Lung (tissue), 12 donors: ENCODE measurements around the gene PLP2. TPM values are rescaled to one million over a fixed set of nuclear protein-coding genes. Genes with fewer than 3 reads are reported as not detected.

Source experiments
- ATAC-seq: fragments of 200-7000 bp; cut with Tn5 transposase; one replicate; pipeline ENCODE4 v1.9.1; 2020; ENCODE audit warnings: moderate number of reproducible peaks; ENCODE audit not compliant: insufficient read depth, low FRiP score
- DNase-seq, 3 donors: peaks; one replicate each; pipeline ENCODE4 v3.0.0-alpha.2; 2013 to 2017
- H3K27ac ChIP-seq, 2 donors: one replicate each; pipeline ENCODE4 v1.5.1; 2013; ENCODE audit warnings: mild to moderate bottlenecking in 2 of 2, moderate library complexity in 2 of 2, control low read depth in 1 of 2, inconsistent platforms in 1 of 2, low read depth in 1 of 2, low read length in 1 of 2
- H3K27me3 ChIP-seq, 3 donors: one replicate each; pipeline ENCODE4 v1.5.1; 2013; ENCODE audit warnings: low read length in 2 of 3; ENCODE audit not compliant: control insufficient read depth in 3 of 3, insufficient read depth in 3 of 3
- H3K36me3 ChIP-seq, 4 donors: one replicate each; pipeline ENCODE4 v1.5.1; 2013; ENCODE audit warnings: low read length in 4 of 4, mild to moderate bottlenecking in 1 of 4, moderate library complexity in 1 of 4; ENCODE audit not compliant: control insufficient read depth in 4 of 4, insufficient read depth in 4 of 4
- H3K4me1 ChIP-seq, 5 donors: one replicate each; pipeline ENCODE4 v1.5.1; 2013; ENCODE audit warnings: low read length in 5 of 5, mild to moderate bottlenecking in 2 of 5, moderate library complexity in 1 of 5; ENCODE audit not compliant: control insufficient read depth in 5 of 5, insufficient read depth in 5 of 5
- H3K4me3 ChIP-seq: one replicate; pipeline ENCODE4 v1.5.1; 2013; ENCODE audit warnings: mild to moderate bottlenecking, control low read depth, moderate library complexity
- H3K9ac ChIP-seq, 2 donors: one replicate each; pipeline ENCODE4 v1.5.1; 2013; ENCODE audit warnings: low read length in 2 of 2, control low read depth in 1 of 2; ENCODE audit not compliant: insufficient read depth in 1 of 2
- H3K9me3 ChIP-seq, 4 donors: one replicate each; pipeline ENCODE4 v1.5.1; 2013; ENCODE audit warnings: low read length in 3 of 4, mild to moderate bottlenecking in 1 of 4, moderate library complexity in 1 of 4; ENCODE audit not compliant: control insufficient read depth in 4 of 4, insufficient read depth in 3 of 4
- WGBS, 2 donors: extraction: QIAGEN DNeasy Blood & Tissue Kit; methylation state at CpG; one replicate each; pipeline ENCODE4 v1.1.7; 2013; 5-methylcytosine and 5-hydroxymethylcytosine counted together
- polyA plus RNA-seq, 2 donors: library from polyadenylated mRNA; stranded (reverse); fragments of 200-250 nt; gene quantifications; one replicate each; pipeline ENCODE4 v1.2.1, GENCODE V29; 2013
- total RNA-seq, 2 donors: library from RNA; depleted of rRNA in 1 of 2; stranded (reverse); fragments of >200 nt in 1 of 2; gene quantifications; one replicate each; pipeline ENCODE4 v1.2.1, GENCODE V29; 2014 to 2021
- TF ChIP-seq, protein P1 (sequence below): IDR thresholded peaks from 2 replicates; pipeline ENCODE4 v1.5.1; 2012; ENCODE audit warnings: mild to moderate bottlenecking; ENCODE audit errors: control extremely low read depth, extremely low read depth
- donor health status: control.
- donor health status: control.
- donor health status: Bipolar disorder and iron deficiency.
- donor health status: healthy.
- donor health status: DM: yes; HTN: yes; CAD: no.

PLP2 gene
- total and polyA plus RNA-seq, 4 donors: 8.9 to 222 (median 159) TPM

DNA sequence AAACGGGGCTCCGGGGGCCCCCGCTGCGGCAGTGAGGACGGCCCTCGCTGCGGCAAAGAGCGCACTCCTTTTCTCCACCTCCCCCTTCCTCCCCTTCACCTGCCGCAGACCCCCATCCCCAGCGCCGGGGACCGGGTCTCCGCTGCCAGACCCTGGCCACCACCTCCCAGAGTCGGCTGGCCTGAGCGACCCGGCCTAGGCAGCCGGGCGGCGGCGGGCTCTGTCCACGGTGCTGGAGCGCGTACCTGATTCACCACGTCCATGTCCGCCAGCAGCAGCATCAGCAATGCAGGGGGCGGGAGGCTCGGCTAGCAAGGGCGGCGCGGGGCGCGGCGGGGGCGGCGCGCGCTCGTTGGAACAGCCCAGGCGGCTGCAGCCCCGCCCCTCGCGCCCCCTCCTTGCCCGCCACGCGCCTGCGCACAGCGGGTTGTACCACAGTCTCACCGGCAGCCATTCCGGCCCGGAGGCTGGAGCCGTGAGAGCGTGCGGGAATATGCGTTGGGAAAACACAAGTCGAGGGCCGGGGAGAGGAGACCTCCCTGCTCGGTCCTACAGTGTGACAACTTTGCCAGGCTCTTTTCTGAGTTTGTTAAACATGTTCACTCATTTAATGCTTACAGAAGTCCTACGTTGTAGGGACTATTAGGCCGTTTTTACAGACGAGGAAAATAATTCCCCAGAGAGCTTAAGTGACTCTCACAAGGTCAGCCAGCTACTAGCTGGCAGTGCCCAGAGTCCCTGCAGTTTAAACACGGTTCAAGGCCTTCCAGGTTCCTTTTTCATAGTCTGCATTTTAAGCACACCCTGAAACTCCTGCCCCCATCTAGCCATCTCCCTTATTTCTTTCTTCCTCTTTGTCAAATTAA, 28.4 kb downstream of the PLP2 start, which contains the start of gene SYP:
Gene SYP, minus strand, starts transcription at position 288 of the 866 bp plus-strand sequence. Its CDS starts 7 bp downstream, at position 281.
- TF ChIP-seq, protein P1, sequence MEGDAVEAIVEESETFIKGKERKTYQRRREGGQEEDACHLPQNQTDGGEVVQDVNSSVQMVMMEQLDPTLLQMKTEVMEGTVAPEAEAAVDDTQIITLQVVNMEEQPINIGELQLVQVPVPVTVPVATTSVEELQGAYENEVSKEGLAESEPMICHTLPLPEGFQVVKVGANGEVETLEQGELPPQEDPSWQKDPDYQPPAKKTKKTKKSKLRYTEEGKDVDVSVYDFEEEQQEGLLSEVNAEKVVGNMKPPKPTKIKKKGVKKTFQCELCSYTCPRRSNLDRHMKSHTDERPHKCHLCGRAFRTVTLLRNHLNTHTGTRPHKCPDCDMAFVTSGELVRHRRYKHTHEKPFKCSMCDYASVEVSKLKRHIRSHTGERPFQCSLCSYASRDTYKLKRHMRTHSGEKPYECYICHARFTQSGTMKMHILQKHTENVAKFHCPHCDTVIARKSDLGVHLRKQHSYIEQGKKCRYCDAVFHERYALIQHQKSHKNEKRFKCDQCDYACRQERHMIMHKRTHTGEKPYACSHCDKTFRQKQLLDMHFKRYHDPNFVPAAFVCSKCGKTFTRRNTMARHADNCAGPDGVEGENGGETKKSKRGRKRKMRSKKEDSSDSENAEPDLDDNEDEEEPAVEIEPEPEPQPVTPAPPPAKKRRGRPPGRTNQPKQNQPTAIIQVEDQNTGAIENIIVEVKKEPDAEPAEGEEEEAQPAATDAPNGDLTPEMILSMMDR: no peak
- no peaks in the 10 kb centered on the region for H3K9me3 ChIP-seq
- peak; percentile 83 to 90 (median 90) for DNase-seq
- 1 to 38% methylated on average over 26 to 61 of the region's 61 CpGs for WGBS, 2 donors
- H3K27me3 ChIP-seq: no peaks in the 10 kb centered on the region
- peak within 1 kb of the TSS in 1 of 2 donors; percentile 83 for H3K27ac ChIP-seq
- peak within 1 kb of the TSS in 1 of 2 donors; percentile 66 for H3K9ac ChIP-seq
- H3K4me1 ChIP-seq: peaks cover 0 to 8% (median 3%) of the 10 kb centered on the region in 5 donors
- H3K36me3 ChIP-seq: no peaks in the 10 kb centered on the region
- ATAC-seq: peak; percentile 87
- H3K4me3 ChIP-seq: no peak within 1 kb of the TSS

GRCh38 chrX:49202022-49202421, 30.3 kb downstream of the PLP2 start:
- TF ChIP-seq, protein P1: no peak
- no peaks in the 10 kb centered on the region for H3K36me3 ChIP-seq
- no peak overlapping the region for H3K27ac ChIP-seq
- no peak for DNase-seq
- no peaks in the 10 kb centered on the region for H3K27me3 ChIP-seq
- H3K4me3 ChIP-seq: no peak overlapping the region
- no peak overlapping the region for H3K9ac ChIP-seq
- WGBS, 2 donors: 72 to 83% methylated on average over 2 of the region's 2 CpGs
- no peaks in the 10 kb centered on the region for H3K9me3 ChIP-seq
- no peak for ATAC-seq
- H3K4me1 ChIP-seq: peaks cover 0 to 8% (median 3%) of the 10 kb centered on the region in 5 donors

DNA sequence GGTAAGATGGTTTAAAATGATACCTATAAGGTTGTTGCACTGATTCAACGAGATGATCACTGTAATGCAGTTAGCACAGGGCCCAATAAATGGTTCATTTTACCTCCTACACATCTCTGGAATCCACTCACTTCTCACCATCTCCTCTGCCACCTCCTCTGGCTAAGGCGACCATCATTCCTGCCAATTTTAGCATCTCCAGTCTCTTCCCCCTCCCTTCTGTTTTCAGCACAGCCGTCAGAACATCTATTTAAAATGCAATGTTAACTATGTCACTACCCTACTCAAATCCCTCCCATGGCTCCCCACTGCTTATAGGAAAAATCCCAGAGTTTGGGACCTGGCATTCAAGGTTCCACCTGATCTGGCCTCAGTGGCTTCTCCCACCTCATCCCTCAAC, 31.8 kb downstream of the PLP2 start:
- no peaks in the 10 kb centered on the region for H3K36me3 ChIP-seq
- TF ChIP-seq, protein P1: no peak
- WGBS, 2 donors: 67 to 91% methylated on average over 3 of the region's 3 CpGs
- H3K4me1 ChIP-seq: peaks cover 0 to 8% (median 3%) of the 10 kb centered on the region in 5 donors
- no peak overlapping the region for H3K9ac ChIP-seq
- no peaks in the 10 kb centered on the region for H3K9me3 ChIP-seq
- no peak overlapping the region for H3K4me3 ChIP-seq
- H3K27ac ChIP-seq: no peak overlapping the region
- ATAC-seq: no peak
- no peaks in the 10 kb centered on the region for H3K27me3 ChIP-seq
- no peak for DNase-seq
